Astrocyte of the spinal cord (primary cell): ENCODE results near the gene PLCH2.

Source experiments
- DNase-seq: peaks from one replicate; pipeline ENCODE4 v3.0.0; 2011; ENCODE audit warnings: low read depth, low spot score
- H3K4me3 ChIP-seq: 2 replicates; pipeline ENCODE4 v1.5.1; 2011; ENCODE audit warnings: low read depth, mild to moderate bottlenecking, low read length, moderate library complexity
- in situ Hi-C: cut with HindIII; loops from 2 replicates; pipeline ENCODE4 v1.10.0; 2017; ENCODE audit warnings: low sequenced_read_pairs
- TF ChIP-seq, protein P1 (sequence below): IDR thresholded peaks from 2 replicates; pipeline ENCODE4 v1.5.1; 2012; ENCODE audit warnings: low read depth, mild to moderate bottlenecking, low read length, inconsistent platforms

PLCH2 gene

DNA sequence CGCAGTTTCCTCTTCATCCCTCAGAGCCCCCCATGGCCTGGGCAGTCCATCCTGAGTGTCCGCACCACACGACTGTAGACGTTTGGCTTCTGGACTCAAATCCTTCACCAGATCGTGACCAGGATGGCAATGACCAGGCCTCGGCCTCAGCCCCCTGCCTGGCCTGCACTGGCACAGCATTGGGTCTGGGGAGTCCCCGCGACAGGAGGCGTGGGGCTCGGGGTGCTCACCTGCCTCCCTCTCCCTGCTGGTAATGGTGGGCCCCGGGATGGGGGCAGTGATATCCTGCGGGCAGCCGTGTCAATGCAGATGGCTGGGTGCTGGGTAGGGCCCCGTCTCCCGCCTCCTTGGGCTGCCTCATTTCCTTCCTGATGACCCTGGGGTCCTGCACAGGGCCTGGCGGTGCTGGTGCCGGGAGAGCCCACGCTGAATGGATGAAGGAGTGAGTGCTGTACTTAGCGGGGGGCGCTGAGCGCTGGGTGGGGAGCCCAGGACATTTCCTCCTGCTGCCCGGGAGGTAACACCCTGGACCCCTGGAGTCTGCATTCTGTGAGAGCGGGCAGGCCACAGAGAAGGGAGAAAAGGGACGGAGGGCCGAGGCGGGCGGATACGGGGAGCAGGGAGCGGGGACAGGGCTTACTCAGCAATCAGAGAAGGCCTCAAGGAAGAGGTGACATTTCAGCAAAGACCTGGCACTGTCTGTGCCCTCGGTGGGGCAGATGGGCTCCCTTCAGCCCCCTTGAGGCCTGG, 78.0 kb downstream of the PLCH2 start:
- TF ChIP-seq, protein P1, sequence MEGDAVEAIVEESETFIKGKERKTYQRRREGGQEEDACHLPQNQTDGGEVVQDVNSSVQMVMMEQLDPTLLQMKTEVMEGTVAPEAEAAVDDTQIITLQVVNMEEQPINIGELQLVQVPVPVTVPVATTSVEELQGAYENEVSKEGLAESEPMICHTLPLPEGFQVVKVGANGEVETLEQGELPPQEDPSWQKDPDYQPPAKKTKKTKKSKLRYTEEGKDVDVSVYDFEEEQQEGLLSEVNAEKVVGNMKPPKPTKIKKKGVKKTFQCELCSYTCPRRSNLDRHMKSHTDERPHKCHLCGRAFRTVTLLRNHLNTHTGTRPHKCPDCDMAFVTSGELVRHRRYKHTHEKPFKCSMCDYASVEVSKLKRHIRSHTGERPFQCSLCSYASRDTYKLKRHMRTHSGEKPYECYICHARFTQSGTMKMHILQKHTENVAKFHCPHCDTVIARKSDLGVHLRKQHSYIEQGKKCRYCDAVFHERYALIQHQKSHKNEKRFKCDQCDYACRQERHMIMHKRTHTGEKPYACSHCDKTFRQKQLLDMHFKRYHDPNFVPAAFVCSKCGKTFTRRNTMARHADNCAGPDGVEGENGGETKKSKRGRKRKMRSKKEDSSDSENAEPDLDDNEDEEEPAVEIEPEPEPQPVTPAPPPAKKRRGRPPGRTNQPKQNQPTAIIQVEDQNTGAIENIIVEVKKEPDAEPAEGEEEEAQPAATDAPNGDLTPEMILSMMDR: no peak
- no peak for DNase-seq
- in situ Hi-C loops: no loop called here
- no peak overlapping the region for H3K4me3 ChIP-seq

DNA sequence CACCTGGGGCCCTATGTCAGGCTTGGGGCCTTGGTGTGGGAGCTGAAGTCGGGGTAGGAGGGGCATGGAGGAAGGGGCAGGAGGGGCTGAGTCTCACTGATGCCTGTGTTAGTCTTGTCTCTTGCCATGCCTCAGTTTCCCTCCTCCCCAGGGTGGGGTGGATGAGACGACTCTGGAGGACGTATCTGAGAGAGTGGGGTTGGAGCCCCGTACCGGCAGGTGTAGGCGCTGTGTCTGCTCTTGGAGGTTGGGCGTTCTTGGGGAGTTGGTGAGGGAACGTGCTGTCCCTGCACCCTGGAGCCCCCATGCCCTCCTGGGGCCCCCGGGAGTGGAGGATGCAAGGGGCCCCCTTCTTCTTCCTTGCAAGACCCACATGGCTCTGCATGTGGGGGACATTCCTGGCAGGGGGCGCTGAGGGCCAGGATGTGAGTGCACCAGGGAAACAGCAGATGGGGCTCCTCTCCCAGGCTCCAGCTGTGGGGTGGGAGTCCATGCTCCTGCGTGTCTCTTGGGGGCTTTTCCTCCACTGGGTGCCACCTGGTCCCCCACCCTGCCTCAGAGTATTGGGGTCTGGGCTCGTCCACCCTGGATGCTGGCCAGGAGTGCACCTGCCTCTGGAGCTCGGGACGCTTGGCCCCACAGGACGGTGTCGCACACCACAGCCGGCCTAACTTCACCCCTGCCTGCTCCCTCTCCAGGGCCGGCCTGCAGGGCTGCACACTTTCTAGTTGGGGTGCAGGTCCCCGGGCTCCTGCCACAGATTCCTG, 78.7 kb downstream of the PLCH2 start:
- H3K4me3 ChIP-seq: no peak overlapping the region
- in situ Hi-C loops: no loop called here
- DNase-seq: no peak
- TF ChIP-seq, protein P1: peak; percentile 55
